Rectal smooth muscle tissue (tissue), 1 donor: ENCODE results near the gene FGF13.

Source experiments
- H3K27ac ChIP-seq: one replicate; pipeline ENCODE4 v1.7.0; 2013; ENCODE audit warnings: low read depth, low read length, inconsistent platforms
- H3K27me3 ChIP-seq: one replicate; pipeline ENCODE4 v1.7.0; 2013; ENCODE audit warnings: low read length; ENCODE audit not compliant: control insufficient read depth, insufficient read depth
- H3K36me3 ChIP-seq: one replicate; pipeline ENCODE4 v1.7.0; 2013; ENCODE audit warnings: low read length; ENCODE audit not compliant: control insufficient read depth, insufficient read depth
- H3K4me1 ChIP-seq: one replicate; pipeline ENCODE4 v1.7.0; 2013; ENCODE audit warnings: low read length; ENCODE audit not compliant: control insufficient read depth, insufficient read depth
- H3K4me3 ChIP-seq: one replicate; pipeline ENCODE4 v1.7.0; 2013; ENCODE audit warnings: low read length
- H3K9ac ChIP-seq: one replicate; pipeline ENCODE4 v1.7.0; 2013; ENCODE audit warnings: low read length

The FGF13 gene

GRCh38 chrX:138638996-138639395 is 72.5 kb downstream of the FGF13 start:
- H3K36me3 ChIP-seq, result no peaks in the 10 kb centered on the region
- no peak overlapping the region for H3K9ac ChIP-seq
- no peak overlapping the region for H3K27ac ChIP-seq
- H3K4me3 ChIP-seq, result no peak overlapping the region
- no peaks in the 10 kb centered on the region for H3K27me3 ChIP-seq
- no peaks in the 10 kb centered on the region for H3K4me1 ChIP-seq
